Germinal center (tissue), 1 donor: ENCODE measurements around the gene MOK.
A peak's percentile ranks its signal among the peaks of the same experiment; 100 is the strongest.
"Not testable (repeated sequence)": the region's sequence is repeated elsewhere in the genome, so short reads cannot be mapped to it uniquely, and the experiment has no call there.

ENCODE experiments used
- DNase-seq: peaks from one replicate; pipeline ENCODE4 v3.0.0; 2012; ENCODE audit warnings: mixed read lengths, low spot score

The MOK gene

GRCh38 chr14:102304611-102305506 lies at the start of gene MOK:
Gene MOK (minus strand): TSS chr14:102305164. CDS start chr14:102304968, 196 bp downstream.
- peak; percentile 98 for DNase-seq

- no peak for DNase-seq
Observed at GRCh38 chr14:102353126-102353619, 48.2 kb upstream of the MOK start.

- DNase-seq, result no peak
Observed at GRCh38 chr14:102352213-102352612, 47.2 kb upstream of the MOK start.

- not testable (repeated sequence) for DNase-seq
Observed at GRCh38 chr14:102351593-102351992, 46.6 kb upstream of the MOK start.

- no peak for DNase-seq
Observed at GRCh38 chr14:102351023-102351422, 46.1 kb upstream of the MOK start.

- no peak for DNase-seq
Observed at GRCh38 chr14:102348376-102348775, 43.4 kb upstream of the MOK start.

- no peak for DNase-seq
Observed at GRCh38 chr14:102346645-102347044, 41.7 kb upstream of the MOK start.

- no peak for DNase-seq
Observed at GRCh38 chr14:102345232-102345631, 40.3 kb upstream of the MOK start.

- DNase-seq, result no peak
Observed at GRCh38 chr14:102344485-102344884, 39.5 kb upstream of the MOK start.

GRCh38 chr14:102344084-102344483 lies 39.1 kb upstream of the MOK start:
- DNase-seq, result no peak

- no peak for DNase-seq
Observed at GRCh38 chr14:102342238-102342637, 37.3 kb upstream of the MOK start.

GRCh38 chr14:102341566-102341965 lies 36.6 kb upstream of the MOK start:
- DNase-seq, result no peak

- no peak for DNase-seq
Observed at GRCh38 chr14:102338724-102339123, 33.8 kb upstream of the MOK start.

GRCh38 chr14:102335163-102335562 lies 30.2 kb upstream of the MOK start:
- no peak for DNase-seq

GRCh38 chr14:102333795-102334705 lies 29.1 kb upstream of the MOK start:
- no peak for DNase-seq

- no peak for DNase-seq
Observed at GRCh38 chr14:102333390-102333789, 28.4 kb upstream of the MOK start.

GRCh38 chr14:102330806-102331205 lies 25.8 kb upstream of the MOK start:
- no peak for DNase-seq

- not testable (repeated sequence) for DNase-seq
Observed at GRCh38 chr14:102329381-102329780, 24.4 kb upstream of the MOK start.

GRCh38 chr14:102326583-102326982 lies 21.6 kb upstream of the MOK start:
- DNase-seq, result no peak

GRCh38 chr14:102325791-102326345 lies 20.9 kb upstream of the MOK start:
- no peak for DNase-seq

- DNase-seq, result peak; percentile 44
Observed at GRCh38 chr14:102323102-102323501, 18.1 kb upstream of the MOK start.
